Endodermal cell (in vitro differentiated cells): ENCODE results near the gene JARID2. TPM values are rescaled to one million over a fixed set of nuclear protein-coding genes. Genes with fewer than 3 reads are reported as not detected.

Experiments
- DNase-seq: peaks from one replicate; pipeline ENCODE4 v3.0.0-alpha.2; 2017
- H3K27ac ChIP-seq: 2 replicates; pipeline ENCODE4 v1.5.1; 2013; ENCODE audit warnings: mild to moderate bottlenecking, low read depth, low read length, moderate library complexity
- H3K27me3 ChIP-seq: 2 replicates; pipeline ENCODE4 v1.6.1; 2013; ENCODE audit warnings: mild to moderate bottlenecking, low read length, moderate library complexity; ENCODE audit not compliant: insufficient read depth, control insufficient read depth, poor library complexity, severe bottlenecking
- H3K36me3 ChIP-seq: 2 replicates; pipeline ENCODE4 v1.7.0; 2013; ENCODE audit warnings: mild to moderate bottlenecking, low read length, moderate library complexity; ENCODE audit not compliant: control insufficient read depth, insufficient read depth
- H3K4me1 ChIP-seq: one replicate; pipeline ENCODE4 v1.7.0; 2013; ENCODE audit warnings: low read length; ENCODE audit not compliant: control insufficient read depth, insufficient read depth
- H3K4me3 ChIP-seq: 2 replicates; pipeline ENCODE4 v1.5.1; 2013; ENCODE audit warnings: mild to moderate bottlenecking, low read length, moderate library complexity
- H3K9ac ChIP-seq: 2 replicates; pipeline ENCODE4 v1.6.1; 2013; ENCODE audit warnings: mild to moderate bottlenecking, low read length, moderate library complexity; ENCODE audit not compliant: poor library complexity, severe bottlenecking; ENCODE audit errors: extremely low read depth
- H3K9me3 ChIP-seq: 2 replicates; pipeline ENCODE4 v1.6.1; 2013; ENCODE audit warnings: mild to moderate bottlenecking, low read length, moderate library complexity; ENCODE audit not compliant: control insufficient read depth
- H3K27ac Mint-ChIP-seq: 2 replicates; pipeline ENCODE4 v1.8.0; 2020; ENCODE audit warnings: mixed read lengths
- H3K27me3 Mint-ChIP-seq: 2 replicates; pipeline ENCODE4 v1.8.0; 2021; ENCODE audit warnings: mild to moderate bottlenecking, mixed read lengths; ENCODE audit not compliant: insufficient read depth
- H3K36me3 Mint-ChIP-seq: 2 replicates; pipeline ENCODE4 v1.8.0; 2020; ENCODE audit warnings: low read depth, mixed read lengths
- H3K4me1 Mint-ChIP-seq: 2 replicates; pipeline ENCODE4 v1.8.0; 2020; ENCODE audit warnings: mixed read lengths
- H3K4me3 Mint-ChIP-seq: 2 replicates; pipeline ENCODE4 v1.8.0; 2020; ENCODE audit warnings: mild to moderate bottlenecking, moderate library complexity, mixed read lengths
- H3K9me3 Mint-ChIP-seq: 2 replicates; pipeline ENCODE4 v1.8.0; 2020; ENCODE audit warnings: mild to moderate bottlenecking, mixed read lengths
- CTCF ChIP-seq: fragments of 200-600 bp; sonication (generic); conservative IDR thresholded peaks from 2 replicates; pipeline ENCODE4 v1.5.0; 2021; ENCODE audit warnings: antibody characterized with exemption, mild to moderate bottlenecking
- WGBS, 2 experiments: methylation state at CpG; one replicate each; pipeline versions ENCODE4 v1.1.5 to v1.1.7; 2013; ENCODE audit warnings: missing lambda C conversion rate in 2 of 2, mixed read lengths in 1 of 2; ENCODE audit not compliant: insufficient coverage in 1 of 2, insufficient read length in 1 of 2; 5-methylcytosine and 5-hydroxymethylcytosine counted together
- total RNA-seq, 2 donors: library from RNA; stranded (reverse); fragmentation: NEBNext Ultra II Directional in 1 of 2; extraction: Animal tissue kit (Norgen Biotek cat#: 25700) in 1 of 2; gene quantifications; 2 replicates in 1 of 2; 3 replicates in 1 of 2; pipeline ENCODE4 v1.2.1, GENCODE V29; 2021

The JARID2 gene
- total RNA-seq, 2 donors from 2014 or later: 42.5 to 77.0 TPM

- no peak for DNase-seq
- no peak overlapping the region for H3K4me3 Mint-ChIP-seq
- no peaks in the 10 kb centered on the region for H3K27me3 Mint-ChIP-seq
Observed at GRCh38 chr6:15405129-15406068, 159.5 kb downstream of the JARID2 start.

DNA sequence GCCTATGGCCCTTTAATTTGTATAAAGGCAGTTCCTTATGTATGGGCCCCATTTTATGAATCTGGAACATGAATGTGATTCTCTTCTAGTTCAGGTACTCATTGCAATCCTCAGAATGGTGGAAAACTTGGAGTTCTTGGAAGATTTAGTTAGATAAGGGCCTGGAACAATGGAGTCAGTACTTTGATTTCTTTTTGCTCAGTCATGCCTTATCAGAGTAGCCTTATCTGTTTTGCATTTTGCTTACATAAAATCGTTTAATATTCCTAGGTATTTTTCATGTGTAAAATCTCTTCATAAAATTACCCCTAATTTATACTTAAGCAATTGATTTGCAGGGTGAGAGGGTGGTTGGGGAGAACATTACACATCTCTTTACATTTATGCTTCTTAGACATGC is 160.6 kb downstream of the JARID2 start:
- WGBS, 2 experiments: no CpG with 5 or more reads among the region's 1 CpG

More at GRCh38 chr6:15405129-15406068, 159.5 kb downstream of the JARID2 start:
- no peak overlapping the region for H3K4me3 ChIP-seq
- no peaks in the 10 kb centered on the region for H3K9me3 ChIP-seq
- peaks cover 52% of the 10 kb centered on the region for H3K4me1 ChIP-seq
- Mint-ChIP-seq H3K27ac (no peak overlapping the region), H3K4me1 (peaks cover 89% of the 10 kb centered on the region), H3K36me3 (no peaks in the 10 kb centered on the region), H3K9me3 (no peaks in the 10 kb centered on the region)
- H3K27ac ChIP-seq: peak overlapping the region; percentile 67
- WGBS, 2 experiments: 89 to 90% methylated on average over 8 to 10 of the region's 11 CpGs
- H3K9ac ChIP-seq: no peak overlapping the region
- no peak for TF ChIP-seq CTCF
- no peaks in the 10 kb centered on the region for H3K36me3 ChIP-seq
- no peaks in the 10 kb centered on the region for H3K27me3 ChIP-seq

DNA sequence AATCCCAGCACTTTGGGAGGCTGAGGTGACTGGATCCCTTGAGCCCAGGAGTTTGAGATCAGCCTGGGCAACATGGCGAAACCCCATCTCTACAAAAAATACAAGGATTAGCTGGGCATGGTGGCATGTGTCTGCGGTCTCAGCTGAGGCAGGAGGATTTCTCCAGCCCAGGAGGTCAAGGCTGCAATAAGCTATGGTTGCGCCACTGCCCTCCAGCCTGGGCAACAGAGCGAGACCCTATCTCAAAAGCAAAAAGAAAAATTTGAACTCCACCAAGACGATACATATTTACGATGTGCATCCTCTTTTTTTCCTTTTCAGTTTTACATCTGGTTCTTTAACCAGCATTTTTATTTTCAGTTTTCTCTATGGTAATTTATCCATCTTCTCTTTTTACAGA is 162.1 kb downstream of the JARID2 start:
- peaks cover 4% of the 10 kb centered on the region for H3K36me3 ChIP-seq
- H3K27ac ChIP-seq: no peak overlapping the region
- H3K9me3 ChIP-seq: no peaks in the 10 kb centered on the region
- H3K9ac ChIP-seq: no peak overlapping the region
- H3K36me3 Mint-ChIP-seq: peaks cover 9% of the 10 kb centered on the region
- no peak overlapping the region for H3K27ac Mint-ChIP-seq
- peaks cover 88% of the 10 kb centered on the region for H3K4me1 Mint-ChIP-seq
- 94% methylated on average over 5 to 6 of the region's 6 CpGs for WGBS, 2 experiments
- no peak overlapping the region for H3K4me3 ChIP-seq
- H3K4me3 Mint-ChIP-seq: no peak overlapping the region
- no peak for DNase-seq
- H3K27me3 Mint-ChIP-seq: no peaks in the 10 kb centered on the region
- TF ChIP-seq CTCF: no peak
- H3K9me3 Mint-ChIP-seq: no peaks in the 10 kb centered on the region
- H3K4me1 ChIP-seq: peaks cover 37% of the 10 kb centered on the region
- no peaks in the 10 kb centered on the region for H3K27me3 ChIP-seq

More for the DNA sequence above, 160.6 kb downstream of the JARID2 start:
- peaks cover 91% of the 10 kb centered on the region for H3K4me1 Mint-ChIP-seq
- H3K27me3 ChIP-seq: no peaks in the 10 kb centered on the region
- no peak overlapping the region for H3K4me3 ChIP-seq
- H3K4me3 Mint-ChIP-seq: no peak overlapping the region
- peaks cover 46% of the 10 kb centered on the region for H3K4me1 ChIP-seq
- H3K9me3 Mint-ChIP-seq: no peaks in the 10 kb centered on the region
- no peaks in the 10 kb centered on the region for H3K9me3 ChIP-seq
- TF ChIP-seq CTCF: no peak
- H3K27me3 Mint-ChIP-seq: no peaks in the 10 kb centered on the region
- no peak overlapping the region for H3K9ac ChIP-seq
- no peaks in the 10 kb centered on the region for H3K36me3 ChIP-seq
- no peak overlapping the region for H3K27ac Mint-ChIP-seq
- H3K36me3 Mint-ChIP-seq: peaks cover 2% of the 10 kb centered on the region
- no peak for DNase-seq
- no peak overlapping the region for H3K27ac ChIP-seq
